Testis (tissue), 3 donors: ENCODE data around the gene TAMALIN. TPM values are rescaled to one million over a fixed set of nuclear protein-coding genes. Genes with fewer than 3 reads are reported as not detected.
A peak's percentile ranks its signal among the peaks of the same experiment; 100 is the strongest.

ENCODE experiments used
- DNase-seq: peaks from one replicate; pipeline ENCODE4 v3.0.0-alpha.2; 2019
- H3K27ac ChIP-seq, 2 donors: fragments of 200-600 bp; sonication (generic); one replicate each; pipeline ENCODE4 v1.5.1; 2019
- H3K27me3 ChIP-seq: fragments of 200-600 bp; sonication (generic); one replicate; pipeline ENCODE4 v1.5.1; 2019
- H3K36me3 ChIP-seq: fragments of 200-600 bp; sonication (generic); one replicate; pipeline ENCODE4 v1.5.1; 2017; ENCODE audit warnings: low read depth; ENCODE audit errors: missing control alignments
- H3K4me1 ChIP-seq: fragments of 200-600 bp; sonication (generic); one replicate; pipeline ENCODE4 v1.5.1; 2019
- H3K4me3 ChIP-seq, 2 donors: fragments of 200-600 bp; sonication (generic); one replicate each; pipeline ENCODE4 v1.5.1; 2017 to 2019
- H3K9me3 ChIP-seq: fragments of 200-600 bp; sonication (generic); one replicate; pipeline ENCODE4 v1.5.1; 2017
- POLR2A ChIP-seq: fragments of 450-650 bp; IDR thresholded peaks from one replicate; pipeline ENCODE4 v1.6.1; 2017; ENCODE audit warnings: antibody characterized with exemption, mild to moderate bottlenecking, moderate library complexity
- WGBS, 2 donors: methylation state at CpG; one replicate each; pipeline ENCODE4 v1.1.5; 2018; 5-methylcytosine and 5-hydroxymethylcytosine counted together
- intact Hi-C: fragments of 100-400 bp; cut with DNase I; formaldehyde crosslinking; loops from one replicate; pipeline ENCODE4 v1.15.1; 2023; ENCODE audit warnings: low total_unique reads
- polyA plus RNA-seq: library from polyadenylated mRNA; stranded (reverse); fragments of 350-450 nt; fragmentation: Illumina TruSeq; extraction: RNeasy Lipid Tissue Mini Kit (QIAGEN cat#74804); gene quantifications from one replicate; pipeline ENCODE4 v1.2.3, GENCODE V29; 2014; ENCODE audit warnings: low read depth, low replicate concordance; ENCODE audit not compliant: insufficient read depth
- total RNA-seq, 2 donors: library from RNA; depleted of rRNA; stranded (reverse); fragments of >200 nt; gene quantifications; one replicate each; pipeline ENCODE4 v1.2.3, GENCODE V29; 2016
- TF ChIP-seq, protein P1 (sequence below), 3 experiments: fragments of 450-650 bp in 2 of 3; fragments of 200-600 bp in 1 of 3; sonication (generic) in 1 of 3; IDR thresholded peaks; one replicate each; pipeline ENCODE4 v1.5.1; 2016 to 2019; ENCODE audit warnings: antibody characterized with exemption in 3 of 3, mild to moderate bottlenecking in 2 of 3, moderate library complexity in 1 of 3

Gene TAMALIN
- total and polyA plus RNA-seq, 3 donors from 2014 or later, result 7.7 to 10.4 (median 8.9) TPM

DNA sequence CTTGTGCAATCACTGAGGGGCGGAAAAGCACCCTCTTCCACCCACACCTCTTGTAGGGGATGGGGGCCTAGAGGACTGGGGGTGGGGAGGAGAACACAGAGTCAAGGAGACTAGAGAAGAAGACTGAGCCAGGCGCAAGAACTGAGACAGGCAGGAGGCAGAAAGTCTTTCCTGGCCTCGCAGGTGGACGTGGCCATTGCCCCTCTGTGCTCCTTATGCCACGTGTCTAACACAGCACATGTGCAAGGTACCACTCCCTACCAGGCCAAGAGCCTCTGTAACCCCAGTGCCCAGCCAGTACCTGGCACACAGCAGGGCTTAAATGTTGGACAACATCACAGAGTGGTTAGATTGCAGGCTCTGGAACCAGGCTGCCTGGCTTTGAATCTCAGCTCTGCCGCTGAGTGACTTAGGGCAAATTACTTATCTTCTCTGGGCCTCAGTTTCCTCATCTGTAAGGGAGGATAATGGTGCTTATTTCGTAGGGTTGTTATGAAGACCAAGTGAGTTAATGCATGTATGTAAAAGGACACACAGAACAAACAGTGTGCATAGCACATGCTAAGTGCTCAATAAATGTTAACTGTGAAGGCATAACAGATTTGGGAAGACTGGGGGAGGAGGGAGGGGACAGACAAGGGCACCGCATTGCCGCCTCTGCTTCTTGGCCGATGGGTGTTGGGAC is 1.4 kb upstream of the TAMALIN start:
- H3K36me3 ChIP-seq, result no peaks in the 10 kb centered on the region
- no peak for DNase-seq
- H3K9me3 ChIP-seq, result no peaks in the 10 kb centered on the region
- peaks cover 29% of the 10 kb centered on the region for H3K4me1 ChIP-seq
- 78 to 87% methylated on average over 10 of the region's 10 CpGs for WGBS, 2 donors
- intact Hi-C loops, result no loop called here
- no peak overlapping the region for H3K27ac ChIP-seq
- no peak overlapping the region for H3K4me3 ChIP-seq
- H3K27me3 ChIP-seq, result no peaks in the 10 kb centered on the region
- no peak for TF ChIP-seq POLR2A
- TF ChIP-seq, protein P1, sequence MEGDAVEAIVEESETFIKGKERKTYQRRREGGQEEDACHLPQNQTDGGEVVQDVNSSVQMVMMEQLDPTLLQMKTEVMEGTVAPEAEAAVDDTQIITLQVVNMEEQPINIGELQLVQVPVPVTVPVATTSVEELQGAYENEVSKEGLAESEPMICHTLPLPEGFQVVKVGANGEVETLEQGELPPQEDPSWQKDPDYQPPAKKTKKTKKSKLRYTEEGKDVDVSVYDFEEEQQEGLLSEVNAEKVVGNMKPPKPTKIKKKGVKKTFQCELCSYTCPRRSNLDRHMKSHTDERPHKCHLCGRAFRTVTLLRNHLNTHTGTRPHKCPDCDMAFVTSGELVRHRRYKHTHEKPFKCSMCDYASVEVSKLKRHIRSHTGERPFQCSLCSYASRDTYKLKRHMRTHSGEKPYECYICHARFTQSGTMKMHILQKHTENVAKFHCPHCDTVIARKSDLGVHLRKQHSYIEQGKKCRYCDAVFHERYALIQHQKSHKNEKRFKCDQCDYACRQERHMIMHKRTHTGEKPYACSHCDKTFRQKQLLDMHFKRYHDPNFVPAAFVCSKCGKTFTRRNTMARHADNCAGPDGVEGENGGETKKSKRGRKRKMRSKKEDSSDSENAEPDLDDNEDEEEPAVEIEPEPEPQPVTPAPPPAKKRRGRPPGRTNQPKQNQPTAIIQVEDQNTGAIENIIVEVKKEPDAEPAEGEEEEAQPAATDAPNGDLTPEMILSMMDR (IDR thresholded peaks at IDR 0.05), result no peak

DNA sequence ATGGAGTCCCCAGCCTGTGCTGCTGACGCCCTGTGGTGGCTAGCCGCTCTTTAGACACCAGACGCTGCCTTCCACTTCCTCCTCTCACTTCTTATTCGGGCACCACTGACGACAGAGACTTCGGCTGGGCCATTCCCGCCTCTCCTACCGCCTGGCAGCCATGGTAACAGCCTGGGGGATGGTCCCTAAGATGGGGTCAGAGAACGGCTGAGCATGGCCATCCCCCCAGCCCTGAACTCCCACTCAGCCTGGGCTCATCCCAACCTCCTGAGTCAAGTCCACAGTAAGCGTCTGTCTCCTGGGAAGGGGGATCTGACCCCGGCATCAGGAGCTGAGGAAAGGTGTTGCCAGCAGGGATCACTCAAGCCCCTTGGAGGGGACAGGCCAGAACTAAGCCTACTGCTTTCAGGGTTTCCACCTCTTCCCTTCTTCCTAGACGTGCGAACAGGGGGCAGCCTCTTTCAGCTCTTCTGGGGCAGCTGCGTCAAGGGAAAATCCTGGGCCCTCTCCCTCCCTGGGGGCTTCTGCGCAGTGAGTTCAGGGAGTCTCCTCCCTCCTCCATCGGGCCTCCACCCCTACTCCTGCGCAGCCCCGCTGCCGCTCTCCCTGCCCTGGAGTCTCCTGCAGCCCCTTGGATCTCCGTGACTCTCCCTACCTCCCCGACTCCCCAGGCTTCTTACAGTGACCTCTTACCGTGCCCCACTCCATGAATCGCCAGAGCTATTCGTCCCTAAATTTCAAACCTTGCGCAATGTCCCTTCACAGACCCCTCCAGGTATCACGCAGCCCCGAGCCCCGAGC is 643 bp upstream of the TAMALIN start:
- TF ChIP-seq, protein P1 (IDR thresholded peaks at IDR 0.05), result no peak
- TF ChIP-seq POLR2A, result no peak
- Histone ChIP-seq H3K9me3 (no peaks in the 10 kb centered on the region), H3K27ac (peak overlapping the region; percentile 44 to 96), H3K27me3 (no peaks in the 10 kb centered on the region), H3K4me1 (peaks cover 37% of the 10 kb centered on the region), H3K4me3 (peak overlapping the region; percentile 79 to 83), H3K36me3 (no peaks in the 10 kb centered on the region)
- WGBS, 2 donors, result 38 to 46% methylated on average over 21 to 26 of the region's 28 CpGs
- DNase-seq, result peak; percentile 59
- intact Hi-C loops, result no loop called here

DNA sequence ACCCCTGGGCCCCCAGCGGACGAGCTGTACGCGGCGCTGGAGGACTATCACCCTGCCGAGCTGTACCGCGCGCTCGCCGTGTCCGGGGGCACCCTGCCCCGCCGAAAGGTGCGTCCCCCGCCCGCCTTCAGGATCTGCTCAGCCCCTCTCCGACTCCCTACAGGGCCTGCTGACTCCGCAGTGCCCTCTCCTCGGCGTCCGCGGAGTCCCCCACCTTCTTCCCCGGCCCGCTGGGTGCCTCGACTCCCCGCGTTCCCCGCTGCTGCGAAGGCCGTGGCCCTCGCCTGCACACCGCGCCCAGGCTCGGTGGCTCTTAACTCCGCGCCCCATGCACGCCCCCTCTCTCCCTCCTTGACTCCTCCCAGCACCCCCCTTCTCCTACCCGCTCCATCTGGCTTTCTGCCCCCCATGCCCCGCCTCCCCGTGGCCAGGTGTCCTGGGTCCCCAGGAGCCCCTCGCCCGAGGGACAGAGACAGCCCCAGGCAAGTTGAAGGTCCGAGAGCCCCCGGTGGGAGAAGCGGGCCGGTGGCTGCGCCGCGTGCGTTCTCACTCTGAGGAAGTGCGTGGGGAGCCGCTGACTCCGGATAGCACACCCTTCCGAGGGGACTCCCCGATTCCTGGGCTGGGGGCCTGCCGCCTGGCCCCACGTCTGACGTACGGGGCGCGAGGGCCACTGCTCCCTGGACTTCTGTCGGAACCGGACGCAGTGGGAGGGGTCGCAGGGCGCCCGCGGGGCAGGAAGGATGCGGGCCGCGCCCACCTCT is 594 bp downstream of the TAMALIN start:
- peaks cover 42% of the 10 kb centered on the region for H3K4me1 ChIP-seq
- TF ChIP-seq, protein P1 (IDR thresholded peaks at IDR 0.05), result no peak
- no peak for TF ChIP-seq POLR2A
- intact Hi-C loops, result no loop called here
- WGBS, 2 donors, result 1 to 4% methylated on average over 23 to 65 of the region's 72 CpGs
- no peaks in the 10 kb centered on the region for H3K27me3 ChIP-seq
- peak overlapping the region; percentile 79 to 83 for H3K4me3 ChIP-seq
- peak overlapping the region; percentile 94 to 96 for H3K27ac ChIP-seq
- no peaks in the 10 kb centered on the region for H3K36me3 ChIP-seq
- H3K9me3 ChIP-seq, result no peaks in the 10 kb centered on the region
- no peak for DNase-seq

DNA sequence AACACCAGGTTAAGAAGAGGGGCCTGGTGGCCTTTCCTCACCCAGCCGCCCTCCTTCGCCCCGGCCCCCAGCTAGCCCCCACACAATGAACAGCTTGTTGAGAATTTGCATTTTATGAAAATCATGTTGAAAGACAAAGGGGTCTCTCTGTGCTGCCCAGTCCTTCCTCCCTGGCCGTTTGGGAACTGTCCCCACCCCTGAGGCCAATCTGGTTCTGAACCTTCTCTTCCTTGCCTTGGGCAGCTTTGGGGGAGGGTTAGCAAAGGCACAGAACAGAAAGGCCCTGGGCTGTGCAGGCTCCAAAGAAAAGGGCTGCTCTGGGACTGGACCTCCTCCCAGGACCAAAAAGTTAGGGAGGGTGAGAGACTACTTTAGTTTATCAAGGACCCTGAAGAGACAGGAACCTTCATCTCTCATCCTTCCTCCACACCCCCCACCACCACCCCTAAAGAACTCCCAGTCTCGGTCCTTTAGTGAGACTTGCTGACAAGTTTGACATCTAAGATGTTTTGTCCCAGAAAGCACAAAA is 1.3 kb downstream of the TAMALIN start:
- intact Hi-C loops, result no loop called here
- Histone ChIP-seq H3K36me3 (no peaks in the 10 kb centered on the region), H3K27me3 (no peaks in the 10 kb centered on the region), H3K9me3 (no peaks in the 10 kb centered on the region), H3K27ac (peak overlapping the region; percentile 94 to 96), H3K4me3 (peak overlapping the region; percentile 79 to 83), H3K4me1 (peaks cover 42% of the 10 kb centered on the region)
- TF ChIP-seq POLR2A, result no peak
- TF ChIP-seq, protein P1 (IDR thresholded peaks at IDR 0.05), result no peak
- 22 to 47% methylated on average over 5 of the region's 5 CpGs for WGBS, 2 donors
- no peak for DNase-seq
